K562 (cell line): ENCODE results near the gene IPCEF1. TPM values are rescaled to one million over a fixed set of nuclear protein-coding genes. Genes with fewer than 3 reads are reported as not detected.

ENCODE experiments used
- ATAC-seq: fragments of 200-7000 bp; cut with Tn5 transposase; 3 replicates; pipeline ENCODE4 v1.9.1; 2020; ENCODE audit warnings: moderate library complexity
- BruUV-seq: library from RNA; stranded (reverse); fragments of 400-500 nt; replicated peaks from 2 replicates; lab custom pipeline; 2021; lab: Mats Ljungman, UMichigan
- CTCF ChIA-PET: fragments of 300-600 bp; formaldehyde crosslinking; extraction: SDS; loops from one replicate; lab custom pipeline; 2021; ENCODE audit warnings: low intra/inter-chr PET ratio; lab: Yijun Ruan, JAX
- POLR2A ChIA-PET: fragments of 300-600, 350-650 bp; sonication (Branson Sonifier 250); formaldehyde crosslinking; extraction: SDS; loops from one replicate; lab custom pipeline; 2021; ENCODE audit warnings: antibody characterized with exemption, inconsistent platforms; lab: Yijun Ruan, JAX
- DNase-seq, 4 experiments: peaks; one replicate each; pipeline versions ENCODE4 v3.0.0 to v3.0.0-alpha.2; 2011 to 2018; ENCODE audit warnings: low spot score in 3 of 4, mixed read lengths in 3 of 4; ENCODE audit errors: extremely low read depth in 1 of 4
- FAIRE-seq: peaks from 2 replicates; lab custom pipeline; 2011; peaks lifted over from hg19 to GRCh38; lab: Jason Lieb, UNC
- H2AFZ ChIP-seq: 2 replicates; pipeline ENCODE4 v1.6.0; 2011; ENCODE audit warnings: low read depth, low read length, control low read depth, inconsistent platforms
- H3K27ac ChIP-seq: fragments of 200-600 bp; 3 replicates; pipeline ENCODE4 v1.8.0; 2011; ENCODE audit warnings: low read depth, mild to moderate bottlenecking, control low read depth, inconsistent platforms, low read length, moderate library complexity, mixed read lengths; ENCODE audit errors: extremely low read depth
- H3K27me3 ChIP-seq, 2 experiments: fragments of 300-600 bp in 1 of 2; 2 replicates in 1 of 2; 3 replicates in 1 of 2; pipeline versions ENCODE4 v1.6.0 to v1.8.0; 2011; ENCODE audit warnings: inconsistent platforms in 2 of 2, low read length in 2 of 2, mild to moderate bottlenecking in 1 of 2, mixed read lengths in 1 of 2, moderate library complexity in 1 of 2; ENCODE audit not compliant: control insufficient read depth in 2 of 2, insufficient read depth in 2 of 2
- H3K36me3 ChIP-seq: fragments of 300-600 bp; 3 replicates; pipeline ENCODE4 v1.8.0; 2011; ENCODE audit warnings: mild to moderate bottlenecking, low read length, inconsistent platforms; ENCODE audit not compliant: control insufficient read depth, insufficient read depth
- H3K4me1 ChIP-seq, 2 experiments: fragments of 200-600 bp in 1 of 2; replicated peaks in 1 of 2; 2 replicates in 1 of 2; 3 replicates in 1 of 2; pipeline versions ENCODE4 v1.5.1 to v1.8.0; 2011; ENCODE audit warnings: inconsistent platforms in 2 of 2, low read length in 2 of 2, mild to moderate bottlenecking in 1 of 2, mixed read lengths in 1 of 2, moderate library complexity in 1 of 2; ENCODE audit not compliant: control insufficient read depth in 2 of 2, insufficient read depth in 2 of 2
- H3K4me2 ChIP-seq: 2 replicates; pipeline ENCODE4 v1.6.1; 2011; ENCODE audit warnings: low read length, control low read depth, inconsistent platforms, mixed read lengths; ENCODE audit not compliant: insufficient read depth
- H3K4me3 ChIP-seq: fragments of 200-600 bp; sonication (generic), shearing (Covaris generic); 2 replicates; pipeline ENCODE4 v1.5.1; 2016; ENCODE audit warnings: control low read depth, inconsistent platforms
- H3K79me2 ChIP-seq: fragments of 200-600 bp; 3 replicates; pipeline ENCODE4 v1.8.0; 2011; ENCODE audit warnings: low read length, inconsistent platforms; ENCODE audit not compliant: control insufficient read depth, insufficient read depth
- H3K9ac ChIP-seq, 2 experiments: 2 replicates each; pipeline versions ENCODE4 v1.6.0 to v1.6.1; 2011; ENCODE audit warnings: low read depth in 2 of 2, low read length in 2 of 2, control low read depth in 1 of 2, inconsistent platforms in 1 of 2, mild to moderate bottlenecking in 1 of 2, mixed read lengths in 1 of 2; ENCODE audit not compliant: insufficient read depth in 1 of 2
- H3K9me1 ChIP-seq: one replicate; pipeline ENCODE4 v1.6.0; 2011; ENCODE audit warnings: inconsistent platforms, mild to moderate bottlenecking, low read length, moderate library complexity; ENCODE audit not compliant: control insufficient read depth, insufficient read depth
- H3K9me3 ChIP-seq: replicated peaks from 2 replicates; pipeline ENCODE4 v1.5.1; 2011; ENCODE audit warnings: low read depth, low read length, inconsistent platforms; ENCODE audit not compliant: control insufficient read depth, insufficient read depth
- H4K20me1 ChIP-seq: replicated peaks from 2 replicates; pipeline ENCODE4 v1.6.1; 2011; ENCODE audit warnings: low read length, inconsistent platforms, mixed read lengths; ENCODE audit not compliant: control insufficient read depth, insufficient read depth
- CHCHD3 ChIP-seq: fragments of 250-450 bp; sonication (Bioruptor Pico); IDR thresholded peaks from 2 replicates; pipeline ENCODE4 v2.1.2; 2022; ENCODE audit warnings: mild to moderate bottlenecking
- E2F3 ChIP-seq: fragments of 250-450 bp; sonication (Bioruptor Pico); IDR thresholded peaks from 2 replicates; pipeline ENCODE4 v1.4.0; 2020; ENCODE audit warnings: mild to moderate bottlenecking
- ETV5 ChIP-seq: sonication (generic); formaldehyde crosslinking; IDR thresholded peaks from 2 replicates; pipeline ENCODE4 v1.4.0; 2020; ENCODE audit warnings: low read depth, mild to moderate bottlenecking, missing genetic modification reagents
- FOSL1 ChIP-seq: fragments of 200-800 bp; sonication (Bioruptor generic); conservative IDR thresholded peaks from 2 replicates; pipeline ENCODE4 v1.6.1; 2016; ENCODE audit warnings: missing genetic modification characterization, missing compliant biosample characterization
- GABPB1 ChIP-seq: sonication (generic); formaldehyde crosslinking; IDR thresholded peaks from 2 replicates; pipeline ENCODE4 v1.8.0; 2022; ENCODE audit warnings: mild to moderate bottlenecking, missing genetic modification reagents
- KDM4B ChIP-seq, 2 experiments: fragments of 450-650 bp in 1 of 2; sonication (generic) in 1 of 2; IDR thresholded peaks; 2 replicates each; pipeline ENCODE4 v1.6.1; 2016 to 2017; ENCODE audit warnings: borderline replicate concordance in 2 of 2, antibody characterized with exemption in 1 of 2, low read depth in 1 of 2, mild to moderate bottlenecking in 1 of 2
- MCM7 ChIP-seq, 2 experiments: fragments of 450-650 bp; IDR thresholded peaks; 2 replicates each; pipeline ENCODE4 v1.6.1; 2016 to 2018
- MED1 ChIP-seq: sonication (generic); formaldehyde crosslinking; IDR thresholded peaks from 2 replicates; pipeline ENCODE4 v1.8.1; 2023; ENCODE audit warnings: missing genetic modification reagents, borderline replicate concordance
- NFE2L1 ChIP-seq: fragments of 450-650 bp; IDR thresholded peaks from 2 replicates; pipeline ENCODE4 v1.6.1; 2016; ENCODE audit warnings: missing genetic modification characterization, low read depth, mild to moderate bottlenecking, missing compliant biosample characterization, moderate library complexity, borderline replicate concordance
- PURB ChIP-seq: sonication (generic); formaldehyde crosslinking; IDR thresholded peaks from 2 replicates; pipeline ENCODE4 v1.9.0; 2021; ENCODE audit warnings: low read depth, mild to moderate bottlenecking, missing genetic modification reagents
- PYGO2 ChIP-seq: fragments of 450-650 bp; IDR thresholded peaks from 2 replicates; pipeline ENCODE4 v1.6.1; 2016; ENCODE audit warnings: mild to moderate bottlenecking, missing genetic modification characterization, moderate library complexity, missing compliant biosample characterization
- RHOXF2B ChIP-seq: fragments of 250-450 bp; sonication (Bioruptor Pico); conservative IDR thresholded peaks from 2 replicates; pipeline ENCODE4 v1.5.1; 2021
- ZBTB1 ChIP-seq: sonication (generic); formaldehyde crosslinking; IDR thresholded peaks from 2 replicates; pipeline ENCODE4 v1.8.1; 2023; ENCODE audit warnings: missing genetic modification reagents, low read depth, mild to moderate bottlenecking, borderline replicate concordance
- ZNF57 ChIP-seq: fragments of 450-650 bp; formaldehyde crosslinking; IDR thresholded peaks from 2 replicates; pipeline ENCODE4 v1.4.0; 2020; ENCODE audit warnings: mild to moderate bottlenecking, moderate library complexity
- ZNF764 ChIP-seq: fragments of 250-450 bp; sonication (Bioruptor Pico); IDR thresholded peaks from 2 replicates; pipeline ENCODE4 v1.4.0; 2020; ENCODE audit warnings: low read depth, mild to moderate bottlenecking, moderate library complexity
- WGBS: fragments of 100-300 bp; shearing (Covaris generic); methylation state at CpG from one replicate; pipeline ENCODE4 v1.1.6; 2016; ENCODE audit warnings: low coverage, mixed read lengths; ENCODE audit not compliant: insufficient coverage; ENCODE audit errors: missing lambda C conversion rate; 5-methylcytosine and 5-hydroxymethylcytosine counted together
- in situ Hi-C: fragments of 300-500 bp; cut with MboI; formaldehyde crosslinking; loops from 4 replicates; pipeline ENCODE4 v1.15.0; 2018; ENCODE audit warnings: inconsistent platforms, mixed read lengths
- intact Hi-C: fragments of 100-400 bp; cut with micrococcal nuclease; formaldehyde crosslinking; loops from 2 replicates; pipeline ENCODE4 v1.14.2; 2022
- polyA plus RNA-seq, 8 experiments: library from polyadenylated mRNA; depleted of rRNA in 4 of 8; stranded (reverse) in 5 of 8; unstranded in 3 of 8; fragments of >200 nt; fragmentation: Nextera tagmentation in 2 of 8; fragmentation: Illumina TruSeq in 1 of 8; extraction: Ambion mirVana in 2 of 8; extraction: Trizol in 1 of 8; gene quantifications; 2 replicates each; pipeline versions ENCODE4 v1.2.1 to v1.2.3, GENCODE V29; 2011 to 2014; ENCODE audit warnings: inconsistent platforms in 1 of 8, missing spikeins in 1 of 8
- total RNA-seq, 7 experiments: library from RNA; depleted of rRNA in 6 of 7; stranded (reverse); fragments of >200 nt in 6 of 7; fragmentation: Illumina TruSeq in 2 of 7; extraction: Trizol in 2 of 7; gene quantifications; 2 replicates each; pipeline versions ENCODE4 v1.2.1 to v1.2.3, GENCODE V29; 2011 to 2021; ENCODE audit warnings: low replicate concordance in 1 of 7
- TF ChIP-seq, protein P1 (sequence below): sonication (generic); formaldehyde crosslinking; IDR thresholded peaks from 2 replicates; pipeline ENCODE4 v1.8.0; 2022; ENCODE audit warnings: missing genetic modification reagents, mild to moderate bottlenecking, moderate library complexity, borderline replicate concordance
- TF ChIP-seq, protein P2 (sequence below): sonication (generic); formaldehyde crosslinking; IDR thresholded peaks from 2 replicates; pipeline ENCODE4 v1.8.0; 2023; ENCODE audit warnings: missing genetic modification reagents, mild to moderate bottlenecking, borderline replicate concordance

The IPCEF1 gene
- total and polyA plus RNA-seq, 9 of the 15 experiments (the other 6 are each of a cell fraction or from before 2014, with no cell fraction given), result 0.14 to 0.18 TPM; not detected in 7

DNA sequence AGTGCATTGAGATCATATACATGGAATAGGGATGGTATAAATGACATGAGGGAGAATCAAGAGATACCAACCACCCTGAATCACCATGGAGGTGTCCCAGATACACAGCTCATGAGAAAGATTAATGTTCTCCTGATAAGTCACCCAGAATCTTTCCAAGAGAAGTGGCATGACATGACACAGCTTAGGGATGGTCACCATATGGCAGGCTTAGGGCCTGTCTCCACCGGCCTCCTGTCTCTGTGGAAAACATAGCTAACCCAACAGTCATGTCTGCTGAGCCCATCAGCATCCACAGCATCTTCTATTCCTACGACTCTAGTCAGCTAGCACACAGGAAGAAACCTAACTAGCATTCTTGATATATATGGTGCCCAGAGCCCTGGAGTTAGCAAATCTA is 133.3 kb downstream of the IPCEF1 start:
- TF ChIP-seq MED1 (CRISPR knock-in tag) (no peak), FOSL1 (no peak), ZBTB1 (no peak), E2F3 (no peak), PYGO2 (tag) (no peak), CHCHD3 (CRISPR knock-in tag) (no peak), ZNF764 (CRISPR knock-in tag) (no peak), RHOXF2B (CRISPR knock-in tag) (no peak), ZNF57 (CRISPR knock-in tag) (no peak), ETV5 (CRISPR knock-in tag) (no peak), PURB (no peak), MCM7 (IDR thresholded peaks at IDR 0.05) (no peak), KDM4B (IDR thresholded peaks at IDR 0.05; ENCODE audit: borderline replicate concordance in 2 of 2, low read depth in 1 of 2) (no peak), GABPB1 (CRISPR knock-in tag) (no peak), NFE2L1 (tag) (no peak)
- TF ChIP-seq, protein P1, sequence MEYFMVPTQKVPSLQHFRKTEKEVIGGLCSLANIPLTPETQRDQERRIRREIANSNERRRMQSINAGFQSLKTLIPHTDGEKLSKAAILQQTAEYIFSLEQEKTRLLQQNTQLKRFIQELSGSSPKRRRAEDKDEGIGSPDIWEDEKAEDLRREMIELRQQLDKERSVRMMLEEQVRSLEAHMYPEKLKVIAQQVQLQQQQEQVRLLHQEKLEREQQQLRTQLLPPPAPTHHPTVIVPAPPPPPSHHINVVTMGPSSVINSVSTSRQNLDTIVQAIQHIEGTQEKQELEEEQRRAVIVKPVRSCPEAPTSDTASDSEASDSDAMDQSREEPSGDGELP (CRISPR knock-in tag), result no peak
- TF ChIP-seq, protein P2, sequence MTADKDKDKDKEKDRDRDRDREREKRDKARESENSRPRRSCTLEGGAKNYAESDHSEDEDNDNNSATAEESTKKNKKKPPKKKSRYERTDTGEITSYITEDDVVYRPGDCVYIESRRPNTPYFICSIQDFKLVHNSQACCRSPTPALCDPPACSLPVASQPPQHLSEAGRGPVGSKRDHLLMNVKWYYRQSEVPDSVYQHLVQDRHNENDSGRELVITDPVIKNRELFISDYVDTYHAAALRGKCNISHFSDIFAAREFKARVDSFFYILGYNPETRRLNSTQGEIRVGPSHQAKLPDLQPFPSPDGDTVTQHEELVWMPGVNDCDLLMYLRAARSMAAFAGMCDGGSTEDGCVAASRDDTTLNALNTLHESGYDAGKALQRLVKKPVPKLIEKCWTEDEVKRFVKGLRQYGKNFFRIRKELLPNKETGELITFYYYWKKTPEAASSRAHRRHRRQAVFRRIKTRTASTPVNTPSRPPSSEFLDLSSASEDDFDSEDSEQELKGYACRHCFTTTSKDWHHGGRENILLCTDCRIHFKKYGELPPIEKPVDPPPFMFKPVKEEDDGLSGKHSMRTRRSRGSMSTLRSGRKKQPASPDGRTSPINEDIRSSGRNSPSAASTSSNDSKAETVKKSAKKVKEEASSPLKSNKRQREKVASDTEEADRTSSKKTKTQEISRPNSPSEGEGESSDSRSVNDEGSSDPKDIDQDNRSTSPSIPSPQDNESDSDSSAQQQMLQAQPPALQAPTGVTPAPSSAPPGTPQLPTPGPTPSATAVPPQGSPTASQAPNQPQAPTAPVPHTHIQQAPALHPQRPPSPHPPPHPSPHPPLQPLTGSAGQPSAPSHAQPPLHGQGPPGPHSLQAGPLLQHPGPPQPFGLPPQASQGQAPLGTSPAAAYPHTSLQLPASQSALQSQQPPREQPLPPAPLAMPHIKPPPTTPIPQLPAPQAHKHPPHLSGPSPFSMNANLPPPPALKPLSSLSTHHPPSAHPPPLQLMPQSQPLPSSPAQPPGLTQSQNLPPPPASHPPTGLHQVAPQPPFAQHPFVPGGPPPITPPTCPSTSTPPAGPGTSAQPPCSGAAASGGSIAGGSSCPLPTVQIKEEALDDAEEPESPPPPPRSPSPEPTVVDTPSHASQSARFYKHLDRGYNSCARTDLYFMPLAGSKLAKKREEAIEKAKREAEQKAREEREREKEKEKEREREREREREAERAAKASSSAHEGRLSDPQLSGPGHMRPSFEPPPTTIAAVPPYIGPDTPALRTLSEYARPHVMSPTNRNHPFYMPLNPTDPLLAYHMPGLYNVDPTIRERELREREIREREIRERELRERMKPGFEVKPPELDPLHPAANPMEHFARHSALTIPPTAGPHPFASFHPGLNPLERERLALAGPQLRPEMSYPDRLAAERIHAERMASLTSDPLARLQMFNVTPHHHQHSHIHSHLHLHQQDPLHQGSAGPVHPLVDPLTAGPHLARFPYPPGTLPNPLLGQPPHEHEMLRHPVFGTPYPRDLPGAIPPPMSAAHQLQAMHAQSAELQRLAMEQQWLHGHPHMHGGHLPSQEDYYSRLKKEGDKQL, result no peak
- H3K27me3 ChIP-seq, result peaks cover 0 to 5% of the 10 kb centered on the region in 2 experiments; a peak in 2 of 5 replicates
- CTCF ChIA-PET, result no interaction called here
- no peak overlapping the region for H3K27ac ChIP-seq
- no peaks in the 10 kb centered on the region for H3K9me3 ChIP-seq
- H3K9me1 ChIP-seq, result no peaks in the 10 kb centered on the region
- no peaks in the 10 kb centered on the region for H3K79me2 ChIP-seq
- no peak overlapping the region for H3K4me2 ChIP-seq
- BruUV-seq, result no TSS peak
- DNase-seq (no peak), FAIRE-seq (no peak), ATAC-seq (no peak)
- in situ Hi-C loops (no loop called here), intact Hi-C loops (no loop called here)
- H3K4me1 ChIP-seq, result no peaks in the 10 kb centered on the region
- 0% methylated on average over 2 of the region's 2 CpGs for WGBS
- H3K4me3 ChIP-seq, result no peak overlapping the region
- POLR2A ChIA-PET, result interaction anchor here (0.7 to 1.0 kb wide), 2 partner anchors 15 to 138 kb away, joined by 3 read pairs; no protein-coding TSS in a partner anchor
- H3K9ac ChIP-seq, result no peak overlapping the region
- H2AFZ ChIP-seq, result no peak overlapping the region
- H3K36me3 ChIP-seq, result no peaks in the 10 kb centered on the region
- no peaks in the 10 kb centered on the region for H4K20me1 ChIP-seq
